ELR (cell line): Measurements from ENCODE around the gene B3GNT8.
"Not testable (repeated sequence)": the region's sequence is repeated elsewhere in the genome, so short reads cannot be mapped to it uniquely, and the experiment has no call there.

Experiments used
- DNase-seq: peaks from one replicate; pipeline ENCODE4 v3.0.0-alpha.2; 2015; ENCODE audit warnings: low read depth

B3GNT8 gene

GRCh38 chr19:41426952-41427646, at the start of gene B3GNT8:
Gene B3GNT8, minus strand, starts transcription at chr19:41427374. Its CDS starts 596 bp downstream, at chr19:41426778.
- peak; percentile 64 for DNase-seq

- DNase-seq = no peak
Measured at GRCh38 chr19:41476583-41476982, 49.4 kb upstream of the B3GNT8 start.

GRCh38 chr19:41463257-41464256, 36.4 kb upstream of the B3GNT8 start:
- not testable (repeated sequence) for DNase-seq

- no peak for DNase-seq
Measured at GRCh38 chr19:41462497-41462896, 35.3 kb upstream of the B3GNT8 start.

- DNase-seq = no peak
Measured at GRCh38 chr19:41457241-41457640, 30.1 kb upstream of the B3GNT8 start.

GRCh38 chr19:41456342-41456918, 29.3 kb upstream of the B3GNT8 start:
- DNase-seq = peak; percentile 13

- no peak for DNase-seq
Measured at GRCh38 chr19:41455936-41456335, 28.8 kb upstream of the B3GNT8 start.

GRCh38 chr19:41452584-41453275, 25.6 kb upstream of the B3GNT8 start:
- DNase-seq = no peak

- no peak for DNase-seq
Measured at GRCh38 chr19:41449865-41450178, 22.6 kb upstream of the B3GNT8 start.

- DNase-seq = peak; percentile 66
Measured at GRCh38 chr19:41449079-41449864, 22.1 kb upstream of the B3GNT8 start.

- no peak for DNase-seq
Measured at GRCh38 chr19:41447732-41448332, 20.7 kb upstream of the B3GNT8 start.

GRCh38 chr19:41445575-41445974, 18.4 kb upstream of the B3GNT8 start:
- no peak for DNase-seq

- no peak for DNase-seq
Measured at GRCh38 chr19:41443813-41444455, 16.8 kb upstream of the B3GNT8 start.

- DNase-seq = no peak
Measured at GRCh38 chr19:41442473-41443355, 15.5 kb upstream of the B3GNT8 start, which contains the start of gene ERICH4. Gene ERICH4, plus strand, starts transcription at chr19:41443156. Its CDS starts 14 bp downstream, at chr19:41443170.

GRCh38 chr19:41441321-41441945, 14.3 kb upstream of the B3GNT8 start:
- no peak for DNase-seq

- DNase-seq = peak; percentile 99
Measured at GRCh38 chr19:41439441-41440222, 12.5 kb upstream of the B3GNT8 start, which contains the start of gene DMAC2. Gene DMAC2, minus strand, starts transcription at chr19:41439912. Its CDS starts 13 bp downstream, at chr19:41439899.

GRCh38 chr19:41437944-41438574, 10.9 kb upstream of the B3GNT8 start:
- DNase-seq = no peak

GRCh38 chr19:41436674-41436951, 9.4 kb upstream of the B3GNT8 start:
- no peak for DNase-seq
